Breast epithelium (tissue), 3 donors: Measurements from ENCODE around the gene FAXDC2.

Experiments
- CTCF ChIP-seq, 3 donors: fragments of 450-650 bp; IDR thresholded peaks; one replicate each; pipeline ENCODE4 v1.5.1; 2016 to 2017; ENCODE audit warnings: antibody characterized with exemption in 3 of 3, mild to moderate bottlenecking in 3 of 3, moderate library complexity in 3 of 3
- POLR2A ChIP-seq: fragments of 450-650 bp; IDR thresholded peaks from one replicate; pipeline ENCODE4 v1.6.1; 2016; ENCODE audit warnings: antibody characterized with exemption, mild to moderate bottlenecking, moderate library complexity
- POLR2AphosphoS5 ChIP-seq, 3 donors: sonication (generic); formaldehyde crosslinking; IDR thresholded peaks; one replicate each; pipeline ENCODE4 v1.6.1; 2017; ENCODE audit warnings: antibody characterized with exemption in 3 of 3

- no peak for TF ChIP-seq CTCF (IDR thresholded peaks at IDR 0.05)
- TF ChIP-seq POLR2A: no peak
- TF ChIP-seq POLR2AphosphoS5 (IDR thresholded peaks at IDR 0.05): no peak
Measured at GRCh38 chr5:154820383-154820782, 30.0 kb downstream of the FAXDC2 start.
